Activated CD8-positive, alpha-beta memory T cell treated with anti-CD3 and anti-CD28 coated beads, Interleukin-2, amount 10 ng/mL, durations not matched to agents 7 days and 5 days (primary cell): ENCODE measurements around the gene RNF169. TPM values are rescaled to one million over a fixed set of nuclear protein-coding genes. Genes with fewer than 3 reads are reported as not detected.
"Not testable (repeated sequence)": the region's sequence is repeated elsewhere in the genome, so short reads cannot be mapped to it uniquely, and the experiment has no call there.

ENCODE experiments used
- ATAC-seq: fragments of 150-1000 bp; cut with Tn5 transposase; one replicate; pipeline ENCODE4 v1.10.0; 2021; ENCODE audit warnings: moderate library complexity
- CTCF ChIA-PET: fragments of 350-600 bp; sonication (Branson Sonifier 250); formaldehyde crosslinking; loops from one replicate; lab custom pipeline; 2021; ENCODE audit warnings: antibody characterized with exemption; lab: Charles Lee
- DNase-seq: peaks from one replicate; pipeline ENCODE4 v3.0.0-alpha.2; 2020
- H3K27ac Mint-ChIP-seq: one replicate; pipeline ENCODE4 v1.8.0; 2021; ENCODE audit warnings: mild to moderate bottlenecking, mixed read lengths
- H3K27me3 Mint-ChIP-seq: one replicate; pipeline ENCODE4 v1.8.0; 2021; ENCODE audit warnings: mixed read lengths
- H3K36me3 Mint-ChIP-seq: one replicate; pipeline ENCODE4 v1.8.0; 2021; ENCODE audit warnings: mild to moderate bottlenecking, mixed read lengths
- H3K4me1 Mint-ChIP-seq: one replicate; pipeline ENCODE4 v1.8.0; 2021; ENCODE audit warnings: mixed read lengths
- H3K4me3 Mint-ChIP-seq: one replicate; pipeline ENCODE4 v1.8.0; 2021; ENCODE audit warnings: mild to moderate bottlenecking, moderate library complexity, mixed read lengths
- H3K9me3 Mint-ChIP-seq: one replicate; pipeline ENCODE4 v1.8.0; 2022; ENCODE audit warnings: low read depth, mixed read lengths
- total RNA-seq, 2 experiments: library from RNA; stranded (reverse); gene quantifications; one replicate each; pipeline ENCODE4 v1.2.3, GENCODE V29; 2021

The RNF169 gene
- total RNA-seq, 2 experiments from 2014 or later = 17.2 to 17.3 TPM

- Mint-ChIP-seq H3K27ac (no peak overlapping the region), H3K9me3 (peaks cover 18% of the 10 kb centered on the region), H3K36me3 (peaks cover 90% of the 10 kb centered on the region), H3K27me3 (no peaks in the 10 kb centered on the region), H3K4me1 (peaks cover 25% of the 10 kb centered on the region), H3K4me3 (no peak overlapping the region)
- ATAC-seq = no peak
- no peak for DNase-seq
- CTCF ChIA-PET = interaction anchor here (0.7 kb wide), 1 partner anchor 319 kb away, joined by 3 read pairs; no protein-coding TSS in a partner anchor
Observed at GRCh38 chr11:74822170-74822569, 73.5 kb downstream of the RNF169 start.

DNA sequence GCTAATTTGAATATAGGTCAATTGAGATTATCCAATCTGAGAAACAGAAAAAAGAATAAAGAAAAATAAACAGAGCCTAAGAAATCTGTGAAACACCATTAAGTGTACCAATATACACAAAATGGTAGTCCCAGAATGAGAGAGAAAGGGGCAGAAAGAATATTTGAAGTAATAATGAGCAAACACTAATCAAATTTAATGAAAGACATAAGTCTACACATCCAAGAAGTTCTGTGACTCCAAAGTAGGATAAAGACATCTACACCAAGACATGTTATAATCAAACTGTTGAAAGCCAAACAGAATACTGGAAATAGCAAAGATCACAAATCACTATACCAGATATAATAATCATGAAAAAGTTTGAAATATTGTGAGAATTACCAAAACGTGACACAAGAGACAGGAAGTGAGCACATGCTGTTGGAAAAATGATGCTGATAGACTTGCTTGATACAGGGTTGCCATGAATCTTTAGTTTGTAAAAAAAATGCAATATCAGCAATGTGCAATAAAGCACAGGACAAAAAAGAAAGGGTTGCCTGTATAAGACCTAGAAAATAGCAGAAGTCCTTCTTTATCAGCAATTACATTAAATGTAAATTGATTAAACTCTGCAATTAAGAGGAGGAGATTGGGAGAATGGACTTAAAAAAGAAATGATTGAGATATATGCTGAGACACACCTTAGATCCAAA is 75.8 kb downstream of the RNF169 start:
- Mint-ChIP-seq H3K4me1 (peaks cover 11% of the 10 kb centered on the region), H3K27ac (no peak overlapping the region), H3K4me3 (no peak overlapping the region), H3K27me3 (no peaks in the 10 kb centered on the region), H3K36me3 (peaks cover 92% of the 10 kb centered on the region), H3K9me3 (peaks cover 25% of the 10 kb centered on the region)
- CTCF ChIA-PET = interaction anchor here (0.7 kb wide), 1 partner anchor 41 kb away, joined by 3 read pairs; no protein-coding TSS in a partner anchor
- ATAC-seq (no peak), DNase-seq (no peak)

GRCh38 chr11:74825596-74825995 is 76.9 kb downstream of the RNF169 start:
- H3K4me1 Mint-ChIP-seq, H3K27me3 Mint-ChIP-seq, ATAC-seq, DNase-seq, H3K4me3 Mint-ChIP-seq, H3K27ac Mint-ChIP-seq, CTCF ChIA-PET: not testable (repeated sequence)
- Mint-ChIP-seq H3K9me3 (peaks cover 26% of the 10 kb centered on the region), H3K36me3 (peaks cover 92% of the 10 kb centered on the region)

DNA sequence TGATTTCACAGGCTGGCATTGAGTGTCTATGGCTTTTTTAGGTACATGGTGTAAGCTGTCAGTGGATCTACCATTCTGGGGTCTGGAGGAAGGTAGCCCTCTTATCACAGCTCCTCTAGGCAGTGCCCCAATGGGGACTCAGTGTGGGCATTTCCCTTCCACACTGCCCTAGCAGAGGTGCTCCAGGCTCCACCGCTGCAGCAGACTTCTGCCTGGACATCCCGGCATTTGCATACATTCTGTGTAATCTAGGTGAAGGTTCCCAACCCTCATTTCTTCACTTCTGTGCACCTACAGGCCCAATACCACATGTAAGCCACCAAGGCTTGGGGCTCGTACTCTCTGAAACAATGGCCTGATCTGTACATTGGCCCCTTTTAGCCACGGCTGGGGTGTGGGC is 78.3 kb downstream of the RNF169 start:
- DNase-seq = no peak
- ATAC-seq = no peak
- peaks cover under 1% of the 10 kb centered on the region for H3K4me1 Mint-ChIP-seq
- CTCF ChIA-PET = no interaction called here
- peaks cover 92% of the 10 kb centered on the region for H3K36me3 Mint-ChIP-seq
- H3K4me3 Mint-ChIP-seq = no peak overlapping the region
- no peak overlapping the region for H3K27ac Mint-ChIP-seq
- peaks cover 26% of the 10 kb centered on the region for H3K9me3 Mint-ChIP-seq
- H3K27me3 Mint-ChIP-seq = no peaks in the 10 kb centered on the region

- Mint-ChIP-seq H3K27me3 (no peaks in the 10 kb centered on the region), H3K9me3 (no peaks in the 10 kb centered on the region), H3K4me3 (no peak overlapping the region), H3K36me3 (peaks cover 63% of the 10 kb centered on the region), H3K4me1 (peaks cover 2% of the 10 kb centered on the region), H3K27ac (no peak overlapping the region)
- CTCF ChIA-PET = interaction anchor here (1.0 kb wide), 1 partner anchor 186 kb away, joined by 3 read pairs; no protein-coding TSS in a partner anchor
- ATAC-seq (no peak), DNase-seq (no peak)
Observed at GRCh38 chr11:74837191-74837590, 88.5 kb downstream of the RNF169 start.

DNA sequence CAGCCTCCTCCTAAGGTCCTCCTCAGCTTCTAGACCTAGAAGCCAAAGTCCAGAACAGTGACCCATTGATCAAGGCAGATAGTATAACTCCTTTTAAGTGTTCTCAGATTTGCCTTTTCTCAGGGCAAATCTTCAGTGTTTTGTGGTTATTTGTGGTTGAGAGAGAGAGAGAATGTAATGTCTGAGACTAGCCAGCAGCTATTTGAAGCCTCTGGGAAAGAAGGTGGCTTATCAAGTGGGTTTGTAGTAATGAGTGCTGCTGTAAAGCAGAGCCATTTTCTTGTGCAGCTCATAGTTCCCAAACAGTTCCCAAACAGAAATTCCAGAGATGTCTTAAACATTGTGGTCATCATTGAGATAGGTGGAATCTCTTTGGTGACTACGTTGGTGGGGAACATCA is 89.5 kb downstream of the RNF169 start:
- DNase-seq = no peak
- ATAC-seq = no peak
- Mint-ChIP-seq H3K27me3 (no peaks in the 10 kb centered on the region), H3K36me3 (peaks cover 64% of the 10 kb centered on the region), H3K9me3 (no peaks in the 10 kb centered on the region), H3K4me1 (peaks cover 2% of the 10 kb centered on the region), H3K27ac (no peak overlapping the region), H3K4me3 (no peak overlapping the region)
- CTCF ChIA-PET = interaction anchor here (0.9 to 1.0 kb wide), 2 partner anchors 8 to 185 kb away, joined by 3 read pairs; no protein-coding TSS in a partner anchor

DNA sequence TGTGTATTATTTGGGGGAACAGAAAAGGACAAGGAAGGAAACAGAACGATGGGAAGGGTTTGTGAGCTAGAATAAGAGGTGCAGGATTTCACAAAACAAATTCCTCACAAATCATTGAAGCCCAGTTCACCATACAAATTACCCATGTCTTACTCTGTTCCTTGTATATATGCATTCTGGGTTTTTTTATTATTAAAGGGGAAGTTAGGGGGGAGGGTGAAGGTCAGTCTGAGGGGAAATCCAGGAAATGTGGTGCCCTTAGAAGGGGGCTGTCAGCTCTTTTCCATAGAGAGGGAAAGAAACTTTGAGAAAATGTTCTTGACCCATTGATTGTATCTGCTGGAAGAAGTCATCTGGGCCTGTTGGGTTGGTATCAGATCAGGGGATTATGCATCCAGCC is 90.8 kb downstream of the RNF169 start:
- no peaks in the 10 kb centered on the region for H3K9me3 Mint-ChIP-seq
- H3K27me3 Mint-ChIP-seq = no peaks in the 10 kb centered on the region
- DNase-seq (no peak), ATAC-seq (no peak)
- H3K4me3 Mint-ChIP-seq = no peak overlapping the region
- H3K4me1 Mint-ChIP-seq = peaks cover 2% of the 10 kb centered on the region
- CTCF ChIA-PET = interaction anchor here (1.2 to 1.6 kb wide), 2 partner anchors 40 to 100 kb away, joined by 3 to 4 read pairs; no protein-coding TSS in a partner anchor
- H3K36me3 Mint-ChIP-seq = peaks cover 67% of the 10 kb centered on the region
- H3K27ac Mint-ChIP-seq = no peak overlapping the region

DNA sequence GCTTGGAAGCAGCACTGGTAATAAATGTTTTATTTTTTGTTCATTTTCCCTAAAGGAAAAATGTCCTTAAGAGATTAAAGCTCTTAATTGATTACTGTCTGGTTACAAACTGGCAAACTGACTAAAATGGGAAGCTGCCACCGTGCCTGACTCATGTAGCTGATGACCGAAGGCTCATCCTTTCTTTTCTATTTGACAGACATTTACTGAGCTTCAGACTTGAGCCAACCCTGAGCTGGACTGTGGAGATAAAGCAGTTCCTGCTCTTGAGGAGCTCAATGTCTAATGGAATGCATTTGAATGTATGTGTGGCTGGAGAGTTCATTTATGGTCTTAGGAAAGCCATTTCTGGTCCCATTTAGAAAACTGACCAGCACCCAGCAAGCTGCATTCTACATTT is 91.3 kb downstream of the RNF169 start:
- no peaks in the 10 kb centered on the region for H3K27me3 Mint-ChIP-seq
- CTCF ChIA-PET = interaction anchor here (0.7 to 1.6 kb wide), 2 partner anchors 40 to 80 kb away, joined by 3 to 4 read pairs; no protein-coding TSS in a partner anchor
- no peaks in the 10 kb centered on the region for H3K9me3 Mint-ChIP-seq
- peaks cover 2% of the 10 kb centered on the region for H3K4me1 Mint-ChIP-seq
- no peak overlapping the region for H3K27ac Mint-ChIP-seq
- DNase-seq (no peak), ATAC-seq (no peak)
- H3K4me3 Mint-ChIP-seq = no peak overlapping the region
- H3K36me3 Mint-ChIP-seq = peaks cover 63% of the 10 kb centered on the region

GRCh38 chr11:74840486-74840885 is 91.8 kb downstream of the RNF169 start:
- H3K27me3 Mint-ChIP-seq = no peaks in the 10 kb centered on the region
- CTCF ChIA-PET = interaction anchor here (0.7 to 1.6 kb wide), 2 partner anchors 41 to 80 kb away, joined by 3 to 4 read pairs; no protein-coding TSS in a partner anchor

GRCh38 chr11:74842967-74843366 is 94.3 kb downstream of the RNF169 start:
- Mint-ChIP-seq H3K4me1 (peaks cover 10% of the 10 kb centered on the region), H3K27me3 (no peaks in the 10 kb centered on the region), H3K27ac (no peak overlapping the region), H3K36me3 (peaks cover 57% of the 10 kb centered on the region), H3K4me3 (no peak overlapping the region), H3K9me3 (no peaks in the 10 kb centered on the region)
- no peak for ATAC-seq
- CTCF ChIA-PET = no interaction called here
- no peak for DNase-seq

More at GRCh38 chr11:74840486-74840885, 91.8 kb downstream of the RNF169 start:
- H3K36me3 Mint-ChIP-seq = peaks cover 61% of the 10 kb centered on the region
- H3K9me3 Mint-ChIP-seq = no peaks in the 10 kb centered on the region
- ATAC-seq = no peak
- no peak for DNase-seq
- peaks cover 2% of the 10 kb centered on the region for H3K4me1 Mint-ChIP-seq
- no peak overlapping the region for H3K27ac Mint-ChIP-seq
- no peak overlapping the region for H3K4me3 Mint-ChIP-seq

- Mint-ChIP-seq H3K27me3 (no peaks in the 10 kb centered on the region), H3K27ac (no peak overlapping the region), H3K4me3 (no peak overlapping the region), H3K36me3 (peaks cover 55% of the 10 kb centered on the region), H3K4me1 (peaks cover 9% of the 10 kb centered on the region), H3K9me3 (no peaks in the 10 kb centered on the region)
- ATAC-seq = no peak
- CTCF ChIA-PET = no interaction called here
- DNase-seq = no peak
Observed at GRCh38 chr11:74844072-74844471, 95.4 kb downstream of the RNF169 start.

DNA sequence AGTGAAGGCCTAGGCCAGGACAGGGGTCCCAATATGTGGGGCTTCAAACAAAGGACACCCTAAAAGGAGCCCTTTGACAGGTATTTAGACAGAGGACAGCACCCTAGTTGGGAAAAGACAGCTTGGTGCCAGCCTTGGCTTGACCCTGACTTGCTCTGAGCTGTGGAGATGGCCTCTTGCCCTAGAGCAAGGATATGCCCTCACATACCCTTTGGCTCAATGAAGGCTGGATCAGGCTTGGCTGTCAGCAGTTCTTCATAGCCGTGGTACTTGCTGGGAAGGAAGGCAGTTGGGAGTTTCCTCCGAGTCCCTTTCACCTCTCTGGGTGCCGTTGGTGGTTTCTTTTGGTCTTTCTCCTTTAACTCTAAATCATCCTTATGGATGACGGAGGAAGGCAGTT is 96.2 kb downstream of the RNF169 start:
- CTCF ChIA-PET = no interaction called here
- Mint-ChIP-seq H3K4me3 (no peak overlapping the region), H3K4me1 (peaks cover 9% of the 10 kb centered on the region), H3K27me3 (no peaks in the 10 kb centered on the region), H3K27ac (no peak overlapping the region), H3K9me3 (no peaks in the 10 kb centered on the region), H3K36me3 (peaks cover 52% of the 10 kb centered on the region)
- no peak for ATAC-seq
- DNase-seq = no peak

GRCh38 chr11:74845978-74846517 is 97.4 kb downstream of the RNF169 start:
- CTCF ChIA-PET = no interaction called here
- Mint-ChIP-seq H3K9me3 (no peaks in the 10 kb centered on the region), H3K4me3 (no peak overlapping the region), H3K4me1 (peaks cover 9% of the 10 kb centered on the region), H3K27me3 (no peaks in the 10 kb centered on the region), H3K27ac (no peak overlapping the region), H3K36me3 (peaks cover 48% of the 10 kb centered on the region)
- DNase-seq = no peak
- no peak for ATAC-seq

GRCh38 chr11:74846770-74847169 is 98.1 kb downstream of the RNF169 start:
- ATAC-seq = no peak
- H3K9me3 Mint-ChIP-seq = no peaks in the 10 kb centered on the region
- DNase-seq = no peak
- peaks cover 45% of the 10 kb centered on the region for H3K36me3 Mint-ChIP-seq
- no peaks in the 10 kb centered on the region for H3K27me3 Mint-ChIP-seq
- CTCF ChIA-PET = no interaction called here
- H3K4me1 Mint-ChIP-seq = peaks cover 9% of the 10 kb centered on the region
- H3K27ac Mint-ChIP-seq = no peak overlapping the region
- H3K4me3 Mint-ChIP-seq = no peak overlapping the region
